Measurements from ENCODE around the gene NUMB.

DNA sequence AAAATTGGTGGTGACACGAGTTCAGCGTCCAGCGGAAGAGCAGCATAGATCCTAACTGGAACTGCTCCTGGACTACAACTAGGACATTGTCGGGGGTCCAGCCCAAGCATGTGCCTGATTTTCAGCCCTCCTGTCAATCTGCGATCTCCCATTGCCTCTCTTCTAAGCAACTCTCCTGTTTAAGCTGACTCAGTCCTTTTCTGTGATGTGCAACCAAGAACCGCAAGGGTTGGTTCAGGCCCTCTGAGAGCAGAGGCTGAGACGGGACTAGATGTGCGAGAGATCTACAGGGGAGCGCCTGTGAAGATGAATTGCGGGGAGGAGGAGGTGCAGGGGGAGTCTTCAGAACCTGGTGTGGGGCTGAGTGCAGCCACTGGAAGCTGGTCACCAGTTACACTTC is 224.8 kb downstream of the NUMB start:
- TF ChIP-seq, protein P1, sequence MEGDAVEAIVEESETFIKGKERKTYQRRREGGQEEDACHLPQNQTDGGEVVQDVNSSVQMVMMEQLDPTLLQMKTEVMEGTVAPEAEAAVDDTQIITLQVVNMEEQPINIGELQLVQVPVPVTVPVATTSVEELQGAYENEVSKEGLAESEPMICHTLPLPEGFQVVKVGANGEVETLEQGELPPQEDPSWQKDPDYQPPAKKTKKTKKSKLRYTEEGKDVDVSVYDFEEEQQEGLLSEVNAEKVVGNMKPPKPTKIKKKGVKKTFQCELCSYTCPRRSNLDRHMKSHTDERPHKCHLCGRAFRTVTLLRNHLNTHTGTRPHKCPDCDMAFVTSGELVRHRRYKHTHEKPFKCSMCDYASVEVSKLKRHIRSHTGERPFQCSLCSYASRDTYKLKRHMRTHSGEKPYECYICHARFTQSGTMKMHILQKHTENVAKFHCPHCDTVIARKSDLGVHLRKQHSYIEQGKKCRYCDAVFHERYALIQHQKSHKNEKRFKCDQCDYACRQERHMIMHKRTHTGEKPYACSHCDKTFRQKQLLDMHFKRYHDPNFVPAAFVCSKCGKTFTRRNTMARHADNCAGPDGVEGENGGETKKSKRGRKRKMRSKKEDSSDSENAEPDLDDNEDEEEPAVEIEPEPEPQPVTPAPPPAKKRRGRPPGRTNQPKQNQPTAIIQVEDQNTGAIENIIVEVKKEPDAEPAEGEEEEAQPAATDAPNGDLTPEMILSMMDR (conservative IDR thresholded peaks at IDR 0.05 in 1 of 2, IDR thresholded peaks at IDR 0.05 in 1 of 2; ENCODE audit: low read depth in 1 of 2, low read length in 2 of 2), result no peak
- TF ChIP-seq EZH2 (IDR thresholded peaks at IDR 0.05; ENCODE audit: low read length, missing control alignments), result no peak
